WERI-Rb-1 (cell line): Measurements from ENCODE around the gene CCR9.
A peak's percentile ranks its signal among the peaks of the same experiment; 100 is the strongest.

Source experiments
- DNase-seq: peaks from one replicate; pipeline ENCODE4 v3.0.0-alpha.2; 2020
- H3K27ac ChIP-seq: fragments of 250-450 bp; sonication (Bioruptor Pico); 2 replicates; pipeline ENCODE4 v1.5.1; 2020; ENCODE audit warnings: mild to moderate bottlenecking, moderate library complexity
- H3K27me3 ChIP-seq: fragments of 250-450 bp; sonication (Bioruptor Pico); 2 replicates; pipeline ENCODE4 v1.5.1; 2021; ENCODE audit warnings: mild to moderate bottlenecking, low read depth, moderate library complexity; ENCODE audit not compliant: insufficient read depth, severe bottlenecking
- H3K36me3 ChIP-seq: fragments of 250-450 bp; sonication (Bioruptor Pico); 2 replicates; pipeline ENCODE4 v1.5.1; 2020; ENCODE audit warnings: mild to moderate bottlenecking, moderate library complexity
- H3K4me3 ChIP-seq: 2 replicates; pipeline ENCODE4 v1.5.1; 2011; ENCODE audit warnings: low read depth, mild to moderate bottlenecking, control low read depth, low read length
- H3K9me3 ChIP-seq: fragments of 250-450 bp; sonication (Bioruptor Pico); 2 replicates; pipeline ENCODE4 v1.5.1; 2021; ENCODE audit warnings: mild to moderate bottlenecking, moderate library complexity; ENCODE audit not compliant: severe bottlenecking
- CTCF ChIP-seq: IDR thresholded peaks from 2 replicates; pipeline ENCODE4 v1.5.1; 2011; ENCODE audit warnings: low read depth, mild to moderate bottlenecking, control low read depth, inconsistent platforms, low read length

CCR9 gene

GRCh38 chr3:45869638-45870037 is 16.7 kb upstream of the CCR9 start:
- Histone ChIP-seq H3K4me3 (no peak overlapping the region), H3K9me3 (peaks cover 4% of the 10 kb centered on the region), H3K27ac (no peak overlapping the region), H3K36me3 (no peaks in the 10 kb centered on the region), H3K27me3 (no peaks in the 10 kb centered on the region)
- DNase-seq = no peak
- TF ChIP-seq CTCF = no peak

GRCh38 chr3:45870099-45870498 is 16.2 kb upstream of the CCR9 start:
- peaks cover 4% of the 10 kb centered on the region for H3K9me3 ChIP-seq
- TF ChIP-seq CTCF = no peak
- H3K27ac ChIP-seq = no peak overlapping the region
- H3K4me3 ChIP-seq = no peak overlapping the region
- H3K36me3 ChIP-seq = no peaks in the 10 kb centered on the region
- no peaks in the 10 kb centered on the region for H3K27me3 ChIP-seq
- DNase-seq = no peak

GRCh38 chr3:45871780-45872179 is 14.6 kb upstream of the CCR9 start:
- Histone ChIP-seq H3K27ac (no peak overlapping the region), H3K27me3 (no peaks in the 10 kb centered on the region), H3K9me3 (peaks cover 4% of the 10 kb centered on the region), H3K36me3 (no peaks in the 10 kb centered on the region), H3K4me3 (no peak overlapping the region)
- TF ChIP-seq CTCF = no peak
- no peak for DNase-seq

GRCh38 chr3:45872569-45872968 is 13.8 kb upstream of the CCR9 start:
- no peaks in the 10 kb centered on the region for H3K36me3 ChIP-seq
- no peak overlapping the region for H3K4me3 ChIP-seq
- H3K27ac ChIP-seq = no peak overlapping the region
- H3K9me3 ChIP-seq = peaks cover 4% of the 10 kb centered on the region
- H3K27me3 ChIP-seq = no peaks in the 10 kb centered on the region
- no peak for DNase-seq
- no peak for TF ChIP-seq CTCF

- DNase-seq = no peak
- TF ChIP-seq CTCF = no peak
- H3K9me3 ChIP-seq = peaks cover 4% of the 10 kb centered on the region
- H3K36me3 ChIP-seq = no peaks in the 10 kb centered on the region
- no peaks in the 10 kb centered on the region for H3K27me3 ChIP-seq
- H3K27ac ChIP-seq = no peak overlapping the region
- no peak overlapping the region for H3K4me3 ChIP-seq
Observed at GRCh38 chr3:45873036-45873435, 13.3 kb upstream of the CCR9 start.

- no peaks in the 10 kb centered on the region for H3K27me3 ChIP-seq
- no peak overlapping the region for H3K27ac ChIP-seq
- peaks cover 4% of the 10 kb centered on the region for H3K9me3 ChIP-seq
- H3K4me3 ChIP-seq = no peak overlapping the region
- no peak for TF ChIP-seq CTCF
- peak; percentile 11 for DNase-seq
- H3K36me3 ChIP-seq = no peaks in the 10 kb centered on the region
Observed at GRCh38 chr3:45873638-45874037, 12.7 kb upstream of the CCR9 start.
